Measurements from ENCODE around the gene PLEKHM2.
"Not testable (repeated sequence)": the region's sequence is repeated elsewhere in the genome, so short reads cannot be mapped to it uniquely, and the experiment has no call there.

The PLEKHM2 gene

GRCh38 chr1:15684042-15684461, at the start of gene PLEKHM2:
PLEKHM2 (plus strand) TSS chr1:15684320; CDS start chr1:15684559, 239 bp downstream.
- peak; percentile 62 for DNase-seq

GRCh38 chr1:15636436-15636835, 47.7 kb upstream of the PLEKHM2 start:
- no peak for DNase-seq

- no peak for DNase-seq
These were observed 46.3 kb upstream of the PLEKHM2 start for GRCh38 chr1:15637826-15638225.

GRCh38 chr1:15639262-15639661, 44.9 kb upstream of the PLEKHM2 start:
- no peak for DNase-seq

- no peak for DNase-seq
These were observed 44.2 kb upstream of the PLEKHM2 start for GRCh38 chr1:15639931-15640330.

GRCh38 chr1:15640667-15641066, 43.5 kb upstream of the PLEKHM2 start:
- DNase-seq = no peak

GRCh38 chr1:15649937-15650336, 34.2 kb upstream of the PLEKHM2 start:
- DNase-seq = no peak

- no peak for DNase-seq
These were observed 33.7 kb upstream of the PLEKHM2 start for GRCh38 chr1:15650433-15650832.

- not testable (repeated sequence) for DNase-seq
These were observed 32.0 kb upstream of the PLEKHM2 start for GRCh38 chr1:15652130-15652529.

- no peak for DNase-seq
These were observed 29.9 kb upstream of the PLEKHM2 start for GRCh38 chr1:15654091-15654690.

- DNase-seq = no peak
These were observed 27.7 kb upstream of the PLEKHM2 start for GRCh38 chr1:15656464-15656863.

GRCh38 chr1:15657021-15657420, 27.1 kb upstream of the PLEKHM2 start:
- no peak for DNase-seq

- DNase-seq = no peak
These were observed 24.0 kb upstream of the PLEKHM2 start for GRCh38 chr1:15660151-15660550.

- no peak for DNase-seq
These were observed 21.6 kb upstream of the PLEKHM2 start for GRCh38 chr1:15662477-15662876.

- DNase-seq = no peak
These were observed 20.2 kb upstream of the PLEKHM2 start for GRCh38 chr1:15663925-15664324.

GRCh38 chr1:15667362-15667761, 16.8 kb upstream of the PLEKHM2 start:
- DNase-seq = no peak

- DNase-seq = no peak
These were observed 15.9 kb upstream of the PLEKHM2 start for GRCh38 chr1:15668089-15668754.

- no peak for DNase-seq
These were observed 15.0 kb upstream of the PLEKHM2 start for GRCh38 chr1:15669074-15669473.

GRCh38 chr1:15669864-15670263, 14.3 kb upstream of the PLEKHM2 start:
- no peak for DNase-seq

- no peak for DNase-seq
These were observed 12.7 kb upstream of the PLEKHM2 start for GRCh38 chr1:15671430-15671829.

- no peak for DNase-seq
These were observed 9.5 kb upstream of the PLEKHM2 start for GRCh38 chr1:15674386-15675159.

- DNase-seq = no peak
These were observed 8.1 kb upstream of the PLEKHM2 start for GRCh38 chr1:15676010-15676409.

GRCh38 chr1:15676688-15677661, 7.1 kb upstream of the PLEKHM2 start:
- no peak for DNase-seq

Measured in left hindlimb (tissue), 1 donor.